ENCODE measurements around the gene NFXL1.

Gene NFXL1

GRCh38 chr4:47831026-47831679, 83.2 kb downstream of the NFXL1 start:
- no peak for DNase-seq (ENCODE audit: low read depth)

GRCh38 chr4:47830265-47831025, 83.9 kb downstream of the NFXL1 start:
- no peak for DNase-seq (ENCODE audit: low read depth)

- DNase-seq (ENCODE audit: low read depth): no peak
These were observed 84.9 kb downstream of the NFXL1 start for GRCh38 chr4:47829438-47829837.

GRCh38 chr4:47827343-47828047, 86.9 kb downstream of the NFXL1 start:
- no peak for DNase-seq (ENCODE audit: low read depth)

GRCh38 chr4:47824840-47825239, 89.5 kb downstream of the NFXL1 start:
- DNase-seq (ENCODE audit: low read depth): no peak

GRCh38 chr4:47819178-47819577, 95.2 kb downstream of the NFXL1 start:
- no peak for DNase-seq (ENCODE audit: low read depth)

- DNase-seq (ENCODE audit: low read depth): no peak
These were observed 97.1 kb downstream of the NFXL1 start for GRCh38 chr4:47817275-47817674.

- DNase-seq (ENCODE audit: low read depth): no peak
These were observed 97.6 kb downstream of the NFXL1 start for GRCh38 chr4:47816748-47817147.

- no peak for DNase-seq (ENCODE audit: low read depth)
These were observed 99.6 kb downstream of the NFXL1 start for GRCh38 chr4:47814618-47815295.

GRCh38 chr4:47809654-47810203, 104.7 kb downstream of the NFXL1 start:
- no peak for DNase-seq (ENCODE audit: low read depth)

GRCh38 chr4:47804598-47804997, 109.8 kb downstream of the NFXL1 start:
- no peak for DNase-seq (ENCODE audit: low read depth)

GRCh38 chr4:47801481-47802002, 112.8 kb downstream of the NFXL1 start:
- no peak for DNase-seq (ENCODE audit: low read depth)

- DNase-seq (ENCODE audit: low read depth): no peak
These were observed 116.2 kb downstream of the NFXL1 start for GRCh38 chr4:47798165-47798564.

Data from activated gamma-delta T cell treated with anti-CD3 and anti-CD28 coated beads, Interleukin-2, amount 50 U/mL, for 16 hours (primary cell).